Measurements from ENCODE around the gene CLDN8.

CLDN8 gene

DNA sequence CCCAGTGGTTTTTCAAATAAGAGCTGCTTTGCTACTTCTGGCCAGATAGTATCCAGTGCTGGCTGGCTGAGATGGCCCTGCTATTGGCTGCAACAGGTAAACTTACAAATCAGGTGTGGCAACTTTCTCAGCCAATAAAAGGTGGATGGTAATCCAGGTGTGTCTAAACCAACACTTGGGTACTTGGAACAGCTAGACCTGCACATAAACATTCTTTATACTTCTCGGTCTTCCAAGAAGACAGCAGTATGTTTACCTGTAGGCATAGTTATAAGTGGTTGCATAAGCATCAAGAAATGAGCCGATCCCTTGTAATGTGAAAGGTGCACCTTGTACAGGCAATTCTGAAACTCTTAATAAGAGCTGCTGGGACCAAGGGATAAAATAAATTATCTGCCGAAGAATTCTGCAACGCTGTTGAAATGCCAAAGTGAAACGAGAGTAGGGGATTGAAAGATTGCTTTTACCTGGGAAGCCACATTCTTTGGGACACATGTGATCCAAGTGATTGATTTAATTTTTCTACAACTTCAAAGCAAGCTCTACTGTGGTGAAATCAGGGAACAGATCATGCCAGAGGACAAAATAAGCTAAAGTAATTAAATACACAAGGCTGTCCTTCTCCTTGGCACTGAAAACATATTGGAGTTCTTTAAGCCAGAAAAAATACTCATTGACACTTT is at the start of gene CLDN8:
CLDN8 (minus strand) TSS at position 57 of the 683 bp plus-strand sequence. CDS start 172 bp downstream, outside the sequence.
- in situ Hi-C loops (cut with MboI; ENCODE audit: low sequenced_read_pairs): no loop called here

DNA sequence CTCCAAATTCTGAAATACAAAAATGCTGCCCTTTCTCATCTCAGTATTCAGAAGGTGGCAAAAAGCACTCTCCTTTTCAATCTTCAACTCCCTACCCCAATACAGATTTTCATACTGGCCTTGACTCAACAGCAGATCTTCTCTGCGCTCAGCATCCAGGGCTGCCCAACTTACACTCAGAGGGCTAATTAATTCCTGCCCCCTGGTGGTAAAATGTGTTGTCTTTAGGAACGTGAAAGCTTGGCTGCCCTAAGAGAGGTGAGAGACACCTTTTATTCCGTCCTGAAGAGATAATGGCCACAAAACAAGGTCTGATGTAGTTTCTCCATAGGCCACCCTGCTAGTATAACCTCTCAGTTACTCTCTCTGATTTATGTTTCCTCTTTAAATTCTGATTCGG is 41.9 kb upstream of the CLDN8 start:
- in situ Hi-C loops (cut with MboI; ENCODE audit: low sequenced_read_pairs): no loop called here

DNA sequence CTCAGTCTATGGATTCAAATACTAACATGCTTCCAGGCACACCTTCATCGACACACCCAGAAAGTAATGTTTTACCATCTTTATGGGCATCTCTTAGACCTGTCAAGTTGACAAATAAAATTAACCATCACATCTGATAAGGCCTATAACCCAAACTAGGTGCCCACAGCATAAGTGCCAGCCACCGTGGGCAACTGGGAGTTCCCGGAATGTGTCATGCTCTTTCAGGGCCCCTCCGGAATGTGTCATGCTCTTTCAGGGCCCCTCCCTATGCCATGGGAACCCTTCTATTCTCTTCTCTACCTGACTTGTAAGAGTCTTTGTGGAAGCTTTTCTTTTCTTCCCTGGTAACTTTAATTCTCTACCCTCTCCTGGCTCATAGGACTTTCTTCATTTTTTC is 40.2 kb upstream of the CLDN8 start:
- in situ Hi-C loops (cut with MboI; ENCODE audit: low sequenced_read_pairs): no loop called here

DNA sequence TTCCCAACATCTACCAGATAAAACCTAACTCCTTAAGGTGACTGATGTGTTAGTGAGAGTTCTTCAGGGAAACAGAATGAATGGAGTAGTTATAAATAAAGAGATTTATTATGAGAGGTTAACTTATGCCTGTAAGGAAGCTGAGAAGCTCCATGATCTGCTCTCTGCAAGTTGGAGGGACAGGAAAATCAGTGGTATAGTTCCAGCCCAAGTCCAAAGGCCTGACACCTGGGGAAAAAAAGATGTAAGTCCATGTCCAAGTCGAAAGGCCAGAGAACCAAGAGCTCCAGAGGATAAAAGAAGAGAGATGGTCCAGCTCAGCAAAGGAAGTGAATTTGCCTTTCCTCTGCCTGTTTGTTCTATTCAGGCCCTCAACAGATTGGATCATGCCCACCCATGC is 39.8 kb upstream of the CLDN8 start:
- in situ Hi-C loops (cut with MboI; ENCODE audit: low sequenced_read_pairs): no loop called here

DNA sequence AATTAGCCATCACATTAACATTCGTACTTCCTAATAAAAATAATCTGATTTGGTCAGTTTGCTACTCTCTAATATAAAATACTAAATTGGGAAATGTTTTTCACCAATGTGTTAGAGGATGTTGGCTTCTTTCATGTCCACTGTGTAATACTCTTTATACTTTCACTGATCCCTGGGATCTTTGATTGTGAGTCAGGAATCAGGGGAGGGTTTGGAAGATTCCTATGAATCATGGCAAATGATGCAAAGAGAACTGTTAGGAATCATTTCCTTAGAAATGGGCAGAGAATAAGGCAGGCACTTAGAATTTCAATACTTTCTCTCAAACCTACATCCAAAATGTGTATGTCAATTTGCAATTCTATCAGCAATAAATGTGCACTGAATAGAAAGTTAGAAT is 35.9 kb upstream of the CLDN8 start:
- in situ Hi-C loops (cut with MboI; ENCODE audit: low sequenced_read_pairs): no loop called here

DNA sequence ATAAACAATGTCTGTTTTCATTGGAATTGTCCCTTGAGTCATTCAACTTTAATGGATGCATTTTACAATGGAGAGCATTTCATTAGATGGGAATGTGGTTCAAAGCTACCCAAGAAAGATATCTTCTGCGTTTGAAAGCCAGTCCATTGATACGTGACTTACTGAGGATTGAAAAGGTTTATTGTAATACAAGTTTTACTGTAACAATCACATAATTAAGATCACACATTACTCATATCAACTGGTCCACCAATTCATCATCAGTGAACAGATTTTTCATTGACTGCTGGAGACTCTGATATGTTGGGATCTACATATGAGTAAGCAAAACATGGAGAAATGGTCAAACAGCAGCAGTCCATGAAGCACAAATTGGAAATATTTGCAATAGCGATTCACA is 34.0 kb upstream of the CLDN8 start:
- in situ Hi-C loops (cut with MboI; ENCODE audit: low sequenced_read_pairs): no loop called here

DNA sequence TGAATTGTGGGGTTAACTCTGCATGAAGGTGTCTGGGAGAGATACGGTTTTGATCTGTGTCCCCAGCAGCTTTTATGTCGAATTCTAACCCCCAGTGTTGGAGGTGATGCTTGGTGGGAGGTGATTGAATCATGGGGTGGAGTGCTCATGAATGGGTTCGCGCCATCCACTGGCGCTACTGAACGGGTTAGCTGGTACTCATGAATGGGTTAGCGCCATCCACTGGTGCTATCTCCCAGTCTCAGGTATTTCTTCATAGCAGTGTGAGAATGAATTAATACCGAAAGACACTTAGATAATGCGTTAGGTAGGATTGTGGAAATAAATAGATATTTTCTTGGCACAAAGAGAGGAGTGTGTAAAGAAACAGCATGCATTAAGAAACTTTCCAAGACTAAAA is 32.9 kb upstream of the CLDN8 start:
- in situ Hi-C loops (cut with MboI; ENCODE audit: low sequenced_read_pairs): no loop called here

DNA sequence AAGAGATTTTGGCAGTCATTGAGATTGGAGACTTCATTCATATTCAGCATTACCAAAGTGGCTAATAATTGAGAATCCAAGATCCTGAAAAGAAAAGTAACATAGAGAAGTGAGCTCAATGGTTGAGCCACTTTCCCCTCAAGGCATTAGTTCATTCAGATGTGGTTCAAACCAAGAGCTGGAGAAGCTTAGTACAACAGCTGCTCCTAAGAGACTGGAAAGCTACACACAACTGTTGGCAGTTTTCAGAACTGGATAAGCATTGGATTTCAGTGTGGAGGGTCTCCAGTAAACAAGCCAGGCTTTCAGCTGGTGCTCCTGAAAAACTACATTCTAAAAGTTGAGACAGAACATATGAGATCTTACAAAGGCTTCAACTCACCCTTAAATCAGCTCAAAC is 29.2 kb upstream of the CLDN8 start:
- in situ Hi-C loops (cut with MboI; ENCODE audit: low sequenced_read_pairs): no loop called here

DNA sequence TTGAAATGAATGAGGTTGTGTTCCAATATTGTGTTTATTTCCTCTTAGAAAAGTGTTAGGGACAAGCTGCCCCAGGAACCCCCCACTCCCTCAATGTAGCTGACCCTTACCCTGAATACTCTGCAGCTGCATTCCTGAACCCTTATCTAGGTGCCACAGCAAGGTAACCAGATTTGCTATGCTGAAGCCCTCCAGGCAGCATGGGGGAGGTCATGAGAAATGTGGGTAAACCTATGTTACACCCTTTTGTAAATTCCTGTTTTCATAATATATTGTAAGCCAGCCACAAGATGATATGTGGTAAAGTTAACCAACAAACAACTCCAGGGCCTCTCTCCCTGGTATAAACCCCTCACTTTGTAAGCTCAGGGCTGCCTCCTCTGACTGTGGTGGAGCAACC is 27.8 kb upstream of the CLDN8 start:
- in situ Hi-C loops (cut with MboI; ENCODE audit: low sequenced_read_pairs): no loop called here

DNA sequence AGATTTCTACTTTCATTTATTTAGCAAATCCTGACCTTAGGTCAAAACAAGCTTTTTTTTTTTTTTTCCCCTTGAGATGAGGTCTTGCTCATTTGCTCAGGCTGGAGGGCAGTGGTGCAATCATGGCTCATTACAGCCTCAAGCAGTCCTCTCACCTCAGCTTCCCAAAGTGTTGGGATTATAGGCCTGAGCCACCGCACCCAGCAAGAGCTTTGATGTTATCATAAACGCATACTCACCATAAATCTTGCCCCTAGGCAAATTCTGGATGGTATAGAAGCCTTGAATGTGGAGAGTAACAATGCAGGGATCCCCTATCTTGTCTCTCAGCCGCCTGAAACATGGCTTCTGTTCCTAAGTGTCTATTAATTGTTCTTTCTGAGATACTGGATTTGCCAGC is 24.8 kb upstream of the CLDN8 start:
- in situ Hi-C loops (cut with MboI; ENCODE audit: low sequenced_read_pairs): no loop called here

DNA sequence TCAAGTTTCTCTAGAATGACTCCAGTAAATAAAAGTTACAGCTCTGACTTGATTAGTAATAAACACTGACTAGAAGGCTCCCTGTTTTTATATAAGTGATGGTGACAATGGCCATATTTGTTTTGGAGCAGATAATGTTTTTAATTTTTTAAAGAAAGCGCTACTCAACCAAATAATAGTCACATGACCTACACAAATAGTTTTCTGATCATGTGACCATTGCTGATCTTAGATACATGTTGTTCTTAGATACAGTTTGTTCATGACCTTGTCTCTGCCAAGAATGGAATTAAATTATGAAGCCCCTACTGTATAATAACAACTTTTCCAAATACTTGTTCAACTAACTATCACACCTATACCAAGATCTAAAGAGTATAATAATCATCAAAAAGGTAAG is 22.3 kb upstream of the CLDN8 start:
- in situ Hi-C loops (cut with MboI; ENCODE audit: low sequenced_read_pairs): no loop called here

DNA sequence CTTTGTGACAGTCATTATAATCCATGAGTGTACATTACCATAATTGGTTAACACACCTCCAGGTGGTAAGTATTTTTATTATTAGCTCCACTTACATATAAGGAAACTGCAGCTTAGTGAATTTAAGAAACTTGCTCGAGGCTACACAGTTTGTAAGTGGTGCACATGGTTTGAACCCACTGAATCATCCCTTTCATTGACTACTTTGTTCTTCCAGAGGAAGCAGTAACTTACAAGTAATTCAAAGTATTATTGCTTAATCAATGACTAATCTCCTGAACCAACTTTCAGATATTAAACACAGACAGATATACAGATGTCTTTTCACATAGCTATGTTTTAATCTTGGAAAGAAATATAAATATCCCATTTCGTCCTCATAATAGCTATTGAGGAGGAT is 18.7 kb upstream of the CLDN8 start:
- in situ Hi-C loops (cut with MboI; ENCODE audit: low sequenced_read_pairs): no loop called here

DNA sequence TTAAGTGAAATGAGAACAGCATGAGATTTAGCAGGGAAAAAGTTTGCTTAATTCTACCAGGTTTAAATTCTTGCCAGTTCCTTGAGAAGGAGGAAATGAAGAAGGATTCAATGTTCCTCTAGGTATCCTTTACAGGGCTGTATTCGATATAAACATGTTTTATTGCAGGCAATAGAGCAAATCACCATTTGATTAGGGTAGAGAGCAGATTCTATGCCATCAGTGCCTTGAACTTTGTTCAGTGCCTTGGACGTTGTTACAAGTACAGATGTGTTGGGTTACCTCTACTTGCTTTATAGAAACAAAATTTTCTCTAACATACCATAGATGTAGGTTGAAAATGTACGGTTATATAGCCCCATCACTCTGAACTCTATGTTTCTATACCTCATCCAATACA is 18.2 kb upstream of the CLDN8 start:
- in situ Hi-C loops (cut with MboI; ENCODE audit: low sequenced_read_pairs): no loop called here

DNA sequence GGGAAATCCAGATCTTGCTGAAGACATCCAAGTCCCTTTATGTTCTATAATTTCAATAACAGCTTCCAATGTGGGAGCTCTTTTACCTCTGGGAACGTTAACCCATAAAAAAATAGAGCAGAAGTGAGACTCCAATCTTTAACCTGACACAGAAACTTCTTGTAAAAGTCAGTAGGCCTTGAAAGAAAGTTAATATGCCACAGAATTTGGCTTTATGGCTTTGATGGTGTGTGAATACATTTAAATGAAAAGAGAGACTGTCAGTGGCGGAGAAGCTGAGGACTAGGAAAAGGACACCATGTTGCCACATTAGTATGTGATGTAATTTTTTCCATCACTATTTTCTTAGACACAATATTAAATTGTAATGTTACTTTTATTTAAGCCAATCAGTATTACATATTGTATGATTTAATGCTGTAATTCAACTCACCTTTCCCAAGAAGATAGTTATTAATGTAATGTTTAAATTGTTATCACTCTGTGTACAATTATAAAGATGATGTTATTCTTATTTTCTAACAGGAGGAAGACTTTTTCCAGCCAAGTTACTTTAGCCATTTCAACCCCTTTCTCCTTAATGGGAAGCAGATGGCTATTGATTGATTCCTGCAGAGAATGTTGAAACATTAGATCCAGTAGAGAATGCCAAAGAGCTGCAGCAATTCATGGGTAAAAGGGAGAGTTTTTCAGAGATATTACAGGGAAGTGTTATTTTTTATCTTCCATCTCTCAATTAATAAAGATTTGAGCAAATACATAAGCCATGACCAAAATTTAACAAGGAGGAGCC is 17.5 kb upstream of the CLDN8 start:
- in situ Hi-C loops (cut with MboI; ENCODE audit: low sequenced_read_pairs): no loop called here

DNA sequence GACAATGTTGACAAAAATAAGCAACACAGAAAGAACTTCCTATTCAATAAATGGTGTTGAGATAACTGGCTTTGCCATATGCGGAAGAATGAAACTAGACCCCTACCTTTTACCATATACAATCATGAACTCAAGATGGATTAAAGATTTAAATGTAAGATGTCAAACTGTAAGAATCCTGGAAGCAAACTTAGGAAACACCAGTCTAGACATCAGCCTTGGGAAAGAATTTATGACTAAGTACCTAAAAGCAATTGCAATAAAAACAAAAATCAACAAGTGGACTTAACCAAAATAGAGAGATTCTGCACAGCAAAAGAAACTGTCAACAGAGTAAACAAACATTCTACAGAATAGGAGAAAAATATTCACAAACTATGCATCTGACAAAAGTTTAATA is 16.1 kb upstream of the CLDN8 start:
- in situ Hi-C loops (cut with MboI; ENCODE audit: low sequenced_read_pairs): no loop called here

DNA sequence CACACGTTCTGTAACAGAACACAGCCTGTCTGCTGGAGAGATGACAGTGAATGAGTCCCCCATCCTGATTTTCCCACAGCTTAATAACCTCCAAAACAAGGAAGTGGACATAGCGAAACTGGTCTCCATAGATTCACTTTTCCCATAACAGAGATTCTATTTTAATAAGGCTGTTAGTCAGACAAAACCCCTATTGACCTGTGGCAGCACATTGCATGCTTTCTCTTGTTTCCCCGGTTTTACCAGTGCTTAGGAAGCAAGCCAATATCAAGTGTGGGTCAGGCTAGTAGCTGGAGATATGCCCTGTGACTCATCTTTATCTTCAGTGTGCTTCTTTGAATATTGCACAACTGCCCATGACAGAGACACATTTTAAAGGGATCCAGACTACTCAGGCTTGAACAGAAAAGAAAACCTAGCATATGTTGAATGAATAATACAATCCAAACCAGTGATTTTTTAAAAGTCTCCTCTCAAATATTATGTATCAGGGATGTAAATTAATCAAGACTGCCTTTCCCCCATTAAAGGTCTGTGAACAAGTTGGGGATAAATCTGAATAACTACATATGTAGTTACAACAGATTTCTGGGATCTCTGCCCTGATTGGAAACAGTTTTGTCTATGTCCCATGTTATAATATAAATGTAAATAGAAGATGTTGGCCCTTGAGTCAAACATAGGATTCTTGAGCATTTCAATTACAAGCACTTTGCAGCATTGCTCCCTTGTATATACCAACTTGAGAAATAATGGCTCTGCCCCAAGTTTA is 11.9 kb upstream of the CLDN8 start:
- in situ Hi-C loops (cut with MboI; ENCODE audit: low sequenced_read_pairs): no loop called here

DNA sequence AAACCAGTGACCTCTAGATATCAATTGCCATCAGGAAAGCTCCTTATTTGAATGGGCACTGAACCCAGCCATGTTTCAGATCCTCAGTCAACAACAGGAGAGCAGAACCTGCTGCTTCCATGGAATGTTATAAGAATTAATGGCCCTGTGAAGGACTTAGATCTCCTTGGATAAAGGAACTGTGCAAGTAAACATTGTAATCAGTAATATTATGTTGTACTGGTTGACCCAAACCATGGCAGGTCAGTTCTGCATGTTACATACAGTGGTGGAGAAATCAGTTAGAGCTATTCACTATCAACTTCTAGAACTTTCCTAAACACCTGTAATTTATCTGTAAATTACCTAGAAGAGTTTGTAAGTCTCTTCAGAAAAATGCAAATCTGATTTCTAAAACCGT is 11.2 kb upstream of the CLDN8 start:
- in situ Hi-C loops (cut with MboI; ENCODE audit: low sequenced_read_pairs): no loop called here

DNA sequence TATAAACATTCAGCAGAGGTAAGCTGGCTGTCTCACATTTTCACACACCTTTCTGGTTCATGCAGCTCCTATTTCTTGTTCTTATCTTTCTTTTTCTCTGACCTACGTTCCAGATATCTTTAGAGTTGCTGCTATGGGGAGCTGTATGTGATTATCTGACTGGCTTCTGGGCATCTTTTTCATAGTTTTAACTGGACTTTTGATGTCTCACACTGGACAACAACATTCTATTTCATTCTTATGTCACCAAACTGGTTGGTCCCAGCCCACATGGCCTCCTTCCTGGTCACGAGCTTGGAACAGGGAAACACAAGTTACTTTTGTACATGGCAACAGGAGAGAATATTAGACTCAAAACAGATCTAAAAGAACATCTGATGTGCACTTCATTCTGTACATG is 7.7 kb upstream of the CLDN8 start:
- in situ Hi-C loops (cut with MboI; ENCODE audit: low sequenced_read_pairs): no loop called here

DNA sequence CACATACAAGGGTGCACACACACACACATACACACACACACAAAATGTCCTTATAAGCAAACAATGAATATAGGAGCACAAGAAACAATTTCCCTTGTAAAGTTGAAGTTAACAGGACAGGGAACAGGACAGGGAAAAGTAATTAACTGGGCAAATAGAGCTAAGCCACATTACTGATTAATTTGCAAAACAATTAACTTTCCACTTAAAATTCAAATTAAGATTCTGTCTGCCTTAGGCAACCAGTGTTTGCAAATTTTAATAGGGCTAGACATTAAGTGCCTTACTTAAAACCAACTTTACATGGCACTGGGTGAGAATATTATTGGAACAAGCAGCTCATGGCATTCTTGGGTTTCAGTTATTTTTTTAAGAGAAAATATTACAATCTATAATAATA is 6.8 kb upstream of the CLDN8 start:
- in situ Hi-C loops (cut with MboI; ENCODE audit: low sequenced_read_pairs): no loop called here

DNA sequence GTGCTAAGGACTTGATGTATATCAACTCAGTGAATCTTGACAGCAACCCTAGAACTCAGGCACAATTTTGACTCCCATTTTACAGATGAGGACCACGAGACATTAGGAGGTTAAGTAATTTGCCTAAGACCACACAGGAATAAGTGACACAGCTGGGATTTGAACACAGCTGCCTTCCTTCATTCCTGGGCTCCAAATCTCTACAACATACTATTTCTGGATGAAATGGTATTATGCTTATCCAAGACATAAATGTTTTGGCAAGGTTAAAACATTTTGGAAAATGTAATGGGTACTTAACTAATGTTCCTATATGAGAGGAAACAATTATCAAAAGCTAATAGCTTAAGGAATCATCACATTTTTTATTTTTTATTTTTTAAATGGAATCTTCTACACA is 4.8 kb downstream of the CLDN8 start:
- in situ Hi-C loops (cut with MboI; ENCODE audit: low sequenced_read_pairs): no loop called here

DNA sequence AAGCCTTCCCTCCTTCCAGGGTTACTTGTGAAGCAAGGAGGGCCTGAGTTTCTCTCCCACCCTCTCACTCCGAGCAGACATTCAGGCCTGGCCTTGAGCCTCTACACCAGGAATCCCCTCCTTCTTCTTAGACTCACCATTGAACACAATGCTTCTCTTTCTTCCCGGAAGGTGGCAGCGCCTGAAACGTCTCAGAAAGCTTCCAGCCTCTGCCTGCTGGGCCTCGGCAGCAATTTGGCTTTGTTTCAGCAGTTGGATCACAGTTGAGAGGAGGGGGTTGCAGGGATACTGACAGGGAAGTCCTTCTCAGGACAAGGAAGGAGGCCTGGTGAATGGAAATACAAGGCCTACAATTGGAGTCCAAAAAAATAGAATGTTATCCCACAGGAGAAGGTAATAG is 6.3 kb downstream of the CLDN8 start:
- in situ Hi-C loops (cut with MboI; ENCODE audit: low sequenced_read_pairs): no loop called here

DNA sequence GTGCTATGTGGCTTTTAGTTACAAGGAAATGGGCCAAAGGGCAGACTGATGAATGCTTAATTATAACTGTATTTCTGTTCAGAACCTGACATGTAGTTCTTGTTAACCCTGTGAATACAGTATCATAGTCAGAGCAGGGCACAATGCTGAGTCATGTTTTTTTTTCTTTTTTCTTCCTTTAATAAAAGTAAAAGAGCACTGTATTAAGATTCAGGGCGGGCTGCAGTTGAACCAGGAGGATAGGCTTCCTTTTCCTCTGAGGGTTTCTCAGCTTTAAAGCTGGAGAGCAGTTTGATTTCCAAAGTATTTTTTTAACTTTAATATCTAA is 8.7 kb downstream of the CLDN8 start:
- in situ Hi-C loops (cut with MboI; ENCODE audit: low sequenced_read_pairs): no loop called here
